ENCODE results near the gene NECAB3. TPM values are rescaled to one million over a fixed set of nuclear protein-coding genes. Genes with fewer than 3 reads are reported as not detected.
A peak's percentile ranks its signal among the peaks of the same experiment; 100 is the strongest.

The NECAB3 gene
- total and polyA plus RNA-seq, 2 of the 13 experiments (the other 11 are each of a cell fraction or from before 2014, with no cell fraction given) = 61.5 to 65.5 TPM

- 0 out of 2 replicates have a peak, but pooled peaks have one; percentile 8 for TF ChIP-seq ZBTB34 (CRISPR knock-in tag; IDR thresholded peaks at IDR 0.05)
- no peak for TF ChIP-seq NFE2 (CRISPR knock-in tag; IDR thresholded peaks at IDR 0.05)
- TF ChIP-seq CREM (IDR thresholded peaks at IDR 0.05) = no peak
- no peak for TF ChIP-seq CREM (CRISPR knock-in tag; IDR thresholded peaks at IDR 0.05)
- 0 out of 2 replicates have a peak, but pooled peaks have one; percentile 12 for TF ChIP-seq ZNF430 (CRISPR knock-in tag; IDR thresholded peaks at IDR 0.05)
- 0 out of 2 replicates have a peak, but pooled peaks have one; percentile 5 for TF ChIP-seq KDM4B (CRISPR knock-in tag; IDR thresholded peaks at IDR 0.05)
- 0 out of 2 replicates have a peak, but pooled peaks have one; percentile 11 for TF ChIP-seq RFXAP (CRISPR knock-in tag; IDR thresholded peaks at IDR 0.05; ENCODE audit: borderline replicate concordance)
These were observed 1.2 kb downstream of the NECAB3 start (continued) for GRCh38 chr20:33673114-33673409.

- intact Hi-C loops (cut with micrococcal nuclease; ENCODE audit: unreplicated experiment) = loop anchor here (5.0 kb wide), 2 partner anchors 60 to 325 kb away; partner anchors contain the start of gene ZNF341
- TF ChIP-seq ZBTB42 (CRISPR knock-in tag; IDR thresholded peaks at IDR 0.05) = no peak
- TF ChIP-seq PTBP1 (IDR thresholded peaks at IDR 0.05; ENCODE audit: low read depth, low read length, poor library complexity, severe bottlenecking) = peak; percentile 28
- TF ChIP-seq FIP1L1 (IDR thresholded peaks at IDR 0.05; ENCODE audit: borderline replicate concordance, insufficient read depth, low read depth, low read length) = 0 out of 2 replicates have a peak, but pooled peaks have one; percentile 17
- TF ChIP-seq ZNF407 (CRISPR knock-in tag; IDR thresholded peaks at IDR 0.05; ENCODE audit: not compliant biosample characterization) = peak; percentile 50
- 0 out of 2 replicates have a peak, but pooled peaks have one; percentile 11 for TF ChIP-seq HCFC1 (IDR thresholded peaks at IDR 0.05; ENCODE audit: low read depth, low read length)
These were observed 1.7 kb downstream of the NECAB3 start for GRCh38 chr20:33672426-33673113.

More at GRCh38 chr20:33672426-33673113, 1.7 kb downstream of the NECAB3 start:
- no peaks in the 10 kb centered on the region for H3K9me3 ChIP-seq (ENCODE audit: low read length)
- peak overlapping the region; percentile 81 for H3K27ac ChIP-seq (ENCODE audit: extremely low read length, insufficient read depth, low read length)
- peak overlapping the region; percentile 83 for H3K4me2 ChIP-seq (ENCODE audit: low read depth, low read length)
- DNase-seq (ENCODE audit: low spot score) = no peak
- H3K27me3 ChIP-seq (ENCODE audit: control insufficient read depth in 1 of 2, insufficient read depth in 2 of 2, low read length in 2 of 2) = peaks cover 0 to 3% of the 10 kb centered on the region in 2 experiments; a peak in 1 of 5 replicates
- ChIA-PET POLR2A (interaction anchor here (0.9 to 2.4 kb wide), 5 partner anchors 9 to 229 kb away, joined by 3 to 16 read pairs (median 3); partner anchors contain the start of genes CBFA2T2 and SNTA1), CTCF (ENCODE audit: low intra/inter-chr PET ratio, low total read pairs) (interaction anchor here (0.6 kb wide), 1 partner anchor 61 kb away, joined by 3 read pairs; no protein-coding TSS in a partner anchor)
- H2AFZ ChIP-seq (ENCODE audit: low read length) = no peak overlapping the region
- H3K9ac ChIP-seq (ENCODE audit: insufficient read depth, low read depth, low read length) = peak overlapping the region; percentile 94
- peak; percentile 18 for FAIRE-seq
- peaks cover 17 to 48% of the 10 kb centered on the region in 2 experiments for H3K36me3 ChIP-seq (replicated peaks in 1 of 2; ENCODE audit: control insufficient read depth in 1 of 2, insufficient read depth in 2 of 2, low read length in 2 of 2)
- WGBS (ENCODE audit: low lambda C conversion rate) = 48% methylated on average over 17 of the region's 17 CpGs
- H3K79me2 ChIP-seq (ENCODE audit: insufficient read depth, low read length) = peaks cover 24% of the 10 kb centered on the region
- in situ Hi-C loops (cut with HindIII; ENCODE audit: extremely low pct_ligation_motif_present, low pct_unique_long_range_greater_than_20kb) = no loop called here
- no TSS peak for BruUV-seq (replicated peaks)
- peaks cover 51% of the 10 kb centered on the region for H3K4me1 ChIP-seq (ENCODE audit: insufficient read depth, low read length)
- ATAC-seq = peak; percentile 1; the same call in 1 of the 3 replicates
- peak overlapping the region; percentile 81 to 96 (median 96) for H3K4me3 ChIP-seq (replicated peaks in 1 of 3; ENCODE audit: insufficient read depth in 1 of 3, low read depth in 2 of 3, low read length in 3 of 3)
- H4K20me1 ChIP-seq (ENCODE audit: insufficient read depth, low read length) = 0 out of 2 replicates have a peak, but pooled peaks cover 3% of the 10 kb centered on the region
